ENCODE data around the gene SSMEM1.
"Not testable (repeated sequence)": the region's sequence is repeated elsewhere in the genome, so short reads cannot be mapped to it uniquely, and the experiment has no call there.

Gene SSMEM1

DNA sequence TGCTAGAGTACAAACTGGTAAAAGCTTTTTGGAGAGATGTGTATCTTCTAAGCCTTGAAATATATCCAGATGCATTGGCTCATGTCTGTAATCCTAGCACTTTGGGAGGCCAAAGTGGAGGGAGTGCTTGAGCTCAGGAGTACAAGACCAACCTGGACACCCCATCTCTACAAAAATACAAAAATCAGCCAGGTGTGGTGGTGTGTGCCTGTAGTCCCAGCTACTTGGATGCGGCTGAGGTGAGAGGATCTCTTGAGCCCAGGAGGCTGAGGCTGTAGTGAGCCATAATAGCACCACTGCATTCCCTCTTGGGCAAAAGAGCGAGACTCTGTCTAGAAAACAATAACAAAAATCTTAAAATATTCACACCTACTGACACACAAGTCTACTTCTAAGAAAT is 28.0 kb upstream of the SSMEM1 start:
- TF ChIP-seq, protein P1, sequence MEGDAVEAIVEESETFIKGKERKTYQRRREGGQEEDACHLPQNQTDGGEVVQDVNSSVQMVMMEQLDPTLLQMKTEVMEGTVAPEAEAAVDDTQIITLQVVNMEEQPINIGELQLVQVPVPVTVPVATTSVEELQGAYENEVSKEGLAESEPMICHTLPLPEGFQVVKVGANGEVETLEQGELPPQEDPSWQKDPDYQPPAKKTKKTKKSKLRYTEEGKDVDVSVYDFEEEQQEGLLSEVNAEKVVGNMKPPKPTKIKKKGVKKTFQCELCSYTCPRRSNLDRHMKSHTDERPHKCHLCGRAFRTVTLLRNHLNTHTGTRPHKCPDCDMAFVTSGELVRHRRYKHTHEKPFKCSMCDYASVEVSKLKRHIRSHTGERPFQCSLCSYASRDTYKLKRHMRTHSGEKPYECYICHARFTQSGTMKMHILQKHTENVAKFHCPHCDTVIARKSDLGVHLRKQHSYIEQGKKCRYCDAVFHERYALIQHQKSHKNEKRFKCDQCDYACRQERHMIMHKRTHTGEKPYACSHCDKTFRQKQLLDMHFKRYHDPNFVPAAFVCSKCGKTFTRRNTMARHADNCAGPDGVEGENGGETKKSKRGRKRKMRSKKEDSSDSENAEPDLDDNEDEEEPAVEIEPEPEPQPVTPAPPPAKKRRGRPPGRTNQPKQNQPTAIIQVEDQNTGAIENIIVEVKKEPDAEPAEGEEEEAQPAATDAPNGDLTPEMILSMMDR (IDR thresholded peaks at IDR 0.05; ENCODE audit: low read depth, low read length): no peak

DNA sequence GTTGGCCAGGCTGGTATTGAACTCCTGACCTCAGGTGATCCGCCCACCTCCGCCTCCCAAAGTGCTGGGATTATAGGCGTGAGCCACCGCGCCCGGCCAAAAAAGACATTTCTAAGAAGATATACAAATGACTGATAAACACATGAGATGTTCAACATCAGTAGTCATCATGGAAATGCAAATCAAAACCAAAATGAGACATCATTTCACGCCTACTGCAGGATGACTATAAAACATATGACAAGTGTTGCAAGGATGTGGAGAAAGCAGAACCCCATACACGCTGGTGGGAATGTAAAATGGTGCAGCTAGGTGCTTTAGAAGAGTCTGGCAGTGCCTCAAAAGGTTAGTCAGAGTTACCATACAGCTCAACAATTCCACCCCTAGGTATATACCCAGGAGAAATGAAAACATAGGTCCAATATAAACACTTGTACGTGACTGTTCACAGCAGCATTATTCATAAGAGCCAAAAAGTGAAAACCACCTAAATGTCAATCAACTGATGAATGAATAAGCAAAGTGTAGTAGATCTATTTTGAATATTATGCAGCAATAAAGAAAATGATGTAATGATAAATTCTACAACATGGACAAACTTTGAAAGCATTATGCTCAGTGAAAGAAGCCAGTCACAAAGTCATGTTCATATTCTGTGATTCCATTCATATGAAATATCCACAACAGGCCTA is 26.9 kb upstream of the SSMEM1 start:
- DNase-seq (ENCODE audit: low read depth, low spot score): peak; percentile 36
- in situ Hi-C loops (cut with HindIII; ENCODE audit: low sequenced_read_pairs): no loop called here
- H3K4me3 ChIP-seq (ENCODE audit: low read depth, low read length): no peak overlapping the region
- TF ChIP-seq, protein P1 (IDR thresholded peaks at IDR 0.05; ENCODE audit: low read depth, low read length): no peak

More for the DNA sequence above, 28.0 kb upstream of the SSMEM1 start:
- no peak overlapping the region for H3K4me3 ChIP-seq (ENCODE audit: low read depth, low read length)
- in situ Hi-C loops (cut with HindIII; ENCODE audit: low sequenced_read_pairs): no loop called here
- DNase-seq (ENCODE audit: low read depth, low spot score): no peak

DNA sequence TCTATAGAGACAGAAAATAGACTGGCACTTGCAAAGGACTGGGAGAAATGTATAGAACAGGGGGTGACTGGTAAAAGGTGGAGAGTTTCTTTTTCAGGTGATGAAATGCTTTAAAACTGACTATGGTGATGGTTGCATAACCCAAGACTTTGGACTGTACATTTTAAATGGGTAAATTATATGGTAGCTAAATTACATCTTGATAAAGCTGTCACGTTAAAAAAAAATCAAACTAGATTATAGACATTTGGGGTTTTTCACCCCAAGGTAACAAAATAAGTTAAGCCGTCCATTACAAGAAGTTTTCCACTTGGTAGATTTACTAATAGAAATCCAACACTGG is 26.4 kb upstream of the SSMEM1 start:
- H3K4me3 ChIP-seq (ENCODE audit: low read depth, low read length): no peak overlapping the region
- TF ChIP-seq, protein P1 (IDR thresholded peaks at IDR 0.05; ENCODE audit: low read depth, low read length): no peak
- in situ Hi-C loops (cut with HindIII; ENCODE audit: low sequenced_read_pairs): no loop called here
- DNase-seq (ENCODE audit: low read depth, low spot score): no peak

DNA sequence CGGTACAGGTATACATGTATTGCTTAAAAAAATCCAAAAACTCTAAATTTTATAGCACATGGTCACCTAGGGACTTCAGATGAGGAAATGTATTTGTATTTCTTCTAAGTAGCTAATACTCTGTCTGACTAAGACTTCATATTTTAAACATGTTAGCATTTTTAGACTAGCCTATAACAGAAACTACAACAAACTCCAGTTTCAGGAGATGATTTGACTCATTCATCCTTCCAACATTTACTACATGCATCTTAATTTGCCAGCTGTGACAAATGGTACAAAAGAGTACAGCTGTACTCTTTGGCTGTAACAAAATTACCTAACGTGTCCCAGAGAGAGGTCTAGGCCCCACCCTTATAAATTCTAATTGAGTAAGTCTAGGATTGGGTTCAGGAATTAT is 24.7 kb upstream of the SSMEM1 start:
- TF ChIP-seq, protein P1 (IDR thresholded peaks at IDR 0.05; ENCODE audit: low read depth, low read length): no peak
- no peak for DNase-seq (ENCODE audit: low read depth, low spot score)
- H3K4me3 ChIP-seq (ENCODE audit: low read depth, low read length): no peak overlapping the region
- in situ Hi-C loops (cut with HindIII; ENCODE audit: low sequenced_read_pairs): no loop called here

DNA sequence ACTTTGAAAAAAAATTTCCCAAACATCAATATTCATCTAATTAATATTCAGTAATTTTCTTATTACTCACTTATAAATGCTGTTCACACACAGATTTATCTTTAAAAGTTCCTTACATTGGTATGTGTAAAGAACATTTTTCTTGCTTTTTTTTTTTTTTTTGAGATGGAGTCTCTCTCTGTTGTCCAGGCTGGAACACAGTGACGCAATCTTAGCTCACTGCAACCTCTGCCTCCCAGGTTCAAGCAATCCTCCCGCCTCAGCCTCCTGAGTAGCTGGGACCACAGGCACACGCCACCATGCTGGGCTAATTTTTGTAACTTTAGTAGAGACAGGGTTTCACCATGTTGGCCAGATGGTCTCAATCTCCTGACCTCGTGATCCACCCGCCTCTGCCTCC is 23.3 kb upstream of the SSMEM1 start:
- in situ Hi-C loops (cut with HindIII; ENCODE audit: low sequenced_read_pairs); DNase-seq (ENCODE audit: low read depth, low spot score); H3K4me3 ChIP-seq (ENCODE audit: low read depth, low read length): not testable (repeated sequence)

DNA sequence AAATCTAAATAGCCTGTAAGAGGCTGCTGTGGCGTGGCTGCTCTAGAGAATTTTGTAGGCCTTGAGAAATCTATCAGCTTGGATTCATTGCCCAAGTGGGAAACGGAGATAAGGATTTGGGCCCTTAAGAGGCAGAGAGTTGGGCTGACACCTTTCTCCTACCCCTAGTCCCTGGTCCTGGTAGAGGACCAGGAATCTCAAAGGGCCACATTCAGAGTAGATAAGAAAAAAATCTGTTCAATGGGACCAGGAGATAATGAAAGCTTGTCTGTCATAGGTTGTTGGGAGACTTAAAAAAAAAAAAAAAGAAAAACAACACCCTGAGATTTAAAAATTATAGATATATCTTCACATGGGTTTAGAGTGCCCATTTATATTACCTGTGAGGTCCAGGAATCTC is 20.3 kb upstream of the SSMEM1 start:
- DNase-seq (ENCODE audit: low read depth, low spot score): no peak
- TF ChIP-seq, protein P1 (IDR thresholded peaks at IDR 0.05; ENCODE audit: low read depth, low read length): no peak
- H3K4me3 ChIP-seq (ENCODE audit: low read depth, low read length): no peak overlapping the region
- in situ Hi-C loops (cut with HindIII; ENCODE audit: low sequenced_read_pairs): no loop called here

DNA sequence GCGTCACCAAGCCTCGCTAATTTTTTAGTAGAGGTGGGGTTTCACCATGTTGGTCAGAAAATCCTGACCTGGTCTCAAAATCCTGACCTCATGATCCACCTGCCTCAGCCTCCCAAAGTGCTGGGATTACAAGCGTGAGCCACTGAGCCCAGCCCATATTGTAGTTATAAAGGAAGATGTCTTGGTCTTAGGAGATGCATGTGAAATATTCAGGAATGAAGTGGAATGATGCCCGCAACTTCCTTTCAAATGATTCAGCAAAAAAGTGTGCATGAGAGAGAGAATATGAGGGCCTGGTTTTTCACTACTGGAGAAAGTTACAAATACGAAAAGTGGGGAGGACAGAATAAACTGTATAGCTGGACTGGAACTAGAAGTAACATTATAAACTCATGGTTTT is 18.3 kb upstream of the SSMEM1 start:
- in situ Hi-C loops (cut with HindIII; ENCODE audit: low sequenced_read_pairs): no loop called here
- TF ChIP-seq, protein P1 (IDR thresholded peaks at IDR 0.05; ENCODE audit: low read depth, low read length): no peak
- DNase-seq (ENCODE audit: low read depth, low spot score): peak; percentile 15

More for the DNA sequence above, 18.3 kb upstream of the SSMEM1 start:
- no peak overlapping the region for H3K4me3 ChIP-seq (ENCODE audit: low read depth, low read length)
